MCF 10A (cell line): Measurements from ENCODE around the gene AS3MT. TPM values are rescaled to one million over a fixed set of nuclear protein-coding genes. Genes with fewer than 3 reads are reported as not detected.

Experiments used
- BruUV-seq: library from RNA; stranded (reverse); fragments of 400-500 nt; replicated peaks from 2 replicates; lab custom pipeline; 2021; lab: Mats Ljungman, UMichigan
- CTCF ChIA-PET: fragments of 300-600 bp; sonication (Branson Sonifier 250); formaldehyde crosslinking; extraction: SDS; loops from one replicate; lab custom pipeline; 2021; ENCODE audit warnings: antibody characterized with exemption, inconsistent platforms; lab: Yijun Ruan, JAX
- POLR2A ChIA-PET: fragments of 300-600, 350-650 bp; sonication (Branson Sonifier 250); formaldehyde crosslinking; extraction: SDS; loops from one replicate; lab custom pipeline; 2020; ENCODE audit warnings: antibody characterized with exemption, inconsistent platforms; lab: Yijun Ruan, JAX
- DNase-seq: peaks from one replicate; pipeline ENCODE4 v3.0.0-alpha.2; 2018; ENCODE audit not compliant: unreplicated experiment
- H3K27ac Mint-ChIP-seq: one replicate; pipeline ENCODE4 v1.8.0; 2022; ENCODE audit warnings: mild to moderate bottlenecking, low read depth, mixed read lengths; ENCODE audit not compliant: unreplicated experiment
- H3K27me3 Mint-ChIP-seq: one replicate; pipeline ENCODE4 v1.8.0; 2022; ENCODE audit warnings: mixed read lengths; ENCODE audit not compliant: insufficient read depth, unreplicated experiment
- H3K36me3 Mint-ChIP-seq: one replicate; pipeline ENCODE4 v1.8.0; 2022; ENCODE audit warnings: mild to moderate bottlenecking, moderate library complexity, mixed read lengths; ENCODE audit not compliant: insufficient read depth, unreplicated experiment
- H3K4me1 Mint-ChIP-seq: one replicate; pipeline ENCODE4 v1.8.0; 2022; ENCODE audit warnings: mixed read lengths; ENCODE audit not compliant: insufficient read depth, unreplicated experiment
- H3K4me3 Mint-ChIP-seq: one replicate; pipeline ENCODE4 v1.8.0; 2022; ENCODE audit warnings: mild to moderate bottlenecking, moderate library complexity, mixed read lengths; ENCODE audit not compliant: unreplicated experiment
- H3K9me3 Mint-ChIP-seq: one replicate; pipeline ENCODE4 v1.8.0; 2022; ENCODE audit warnings: mixed read lengths; ENCODE audit not compliant: unreplicated experiment
- intact Hi-C: fragments of 100-400 bp; cut with micrococcal nuclease; formaldehyde crosslinking; loops from 2 replicates; pipeline ENCODE4 v1.14.1; 2022
- total RNA-seq: library from RNA; stranded (reverse); gene quantifications from 2 replicates; pipeline ENCODE4 v1.2.3, GENCODE V29; 2022
- TF ChIP-seq, protein P1 (sequence below): fragments of 200-600 bp; IDR thresholded peaks from one replicate; pipeline ENCODE4 v1.8.0; 2022; ENCODE audit warnings: antibody characterized with exemption, mild to moderate bottlenecking; ENCODE audit not compliant: unreplicated experiment

Gene AS3MT
- total RNA-seq, 1 experiment from 2014 or later, result 0.26 TPM

DNA sequence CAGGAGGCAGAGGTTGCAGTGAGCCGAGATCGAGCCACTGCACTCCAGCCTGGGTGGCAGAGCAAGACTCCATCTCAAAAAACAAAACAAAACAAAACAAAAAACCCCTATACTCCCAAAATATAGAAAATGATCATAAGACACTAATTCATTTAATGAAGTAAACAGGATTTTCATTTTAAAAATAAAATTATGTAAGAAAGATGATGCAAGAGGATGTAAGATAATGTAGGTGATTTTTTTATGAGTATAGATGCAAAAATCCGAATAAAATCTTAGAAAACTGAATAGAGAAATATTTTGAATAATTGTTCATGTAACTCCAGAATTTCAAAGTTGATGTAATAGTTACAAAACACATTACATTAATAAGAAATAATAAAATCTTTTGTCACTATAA, 3.6 kb upstream of the AS3MT start:
- no peak for DNase-seq
- intact Hi-C loops, result no loop called here
- H3K9me3 Mint-ChIP-seq, result no peaks in the 10 kb centered on the region
- ChIA-PET CTCF (interaction anchor here (2.5 kb wide), 1 partner anchor 35 kb away, joined by 14 read pairs; no protein-coding TSS in a partner anchor), POLR2A (interaction anchor here (0.8 kb wide), 1 partner anchor 11 kb away, joined by 3 read pairs; no protein-coding TSS in a partner anchor)
- TF ChIP-seq, protein P1, sequence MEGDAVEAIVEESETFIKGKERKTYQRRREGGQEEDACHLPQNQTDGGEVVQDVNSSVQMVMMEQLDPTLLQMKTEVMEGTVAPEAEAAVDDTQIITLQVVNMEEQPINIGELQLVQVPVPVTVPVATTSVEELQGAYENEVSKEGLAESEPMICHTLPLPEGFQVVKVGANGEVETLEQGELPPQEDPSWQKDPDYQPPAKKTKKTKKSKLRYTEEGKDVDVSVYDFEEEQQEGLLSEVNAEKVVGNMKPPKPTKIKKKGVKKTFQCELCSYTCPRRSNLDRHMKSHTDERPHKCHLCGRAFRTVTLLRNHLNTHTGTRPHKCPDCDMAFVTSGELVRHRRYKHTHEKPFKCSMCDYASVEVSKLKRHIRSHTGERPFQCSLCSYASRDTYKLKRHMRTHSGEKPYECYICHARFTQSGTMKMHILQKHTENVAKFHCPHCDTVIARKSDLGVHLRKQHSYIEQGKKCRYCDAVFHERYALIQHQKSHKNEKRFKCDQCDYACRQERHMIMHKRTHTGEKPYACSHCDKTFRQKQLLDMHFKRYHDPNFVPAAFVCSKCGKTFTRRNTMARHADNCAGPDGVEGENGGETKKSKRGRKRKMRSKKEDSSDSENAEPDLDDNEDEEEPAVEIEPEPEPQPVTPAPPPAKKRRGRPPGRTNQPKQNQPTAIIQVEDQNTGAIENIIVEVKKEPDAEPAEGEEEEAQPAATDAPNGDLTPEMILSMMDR, result no peak
- no peaks in the 10 kb centered on the region for H3K4me1 Mint-ChIP-seq
- no peak overlapping the region for H3K27ac Mint-ChIP-seq
- peaks cover 24% of the 10 kb centered on the region for H3K36me3 Mint-ChIP-seq
- no peaks in the 10 kb centered on the region for H3K27me3 Mint-ChIP-seq
- no peak overlapping the region for H3K4me3 Mint-ChIP-seq
- no TSS peak for BruUV-seq

DNA sequence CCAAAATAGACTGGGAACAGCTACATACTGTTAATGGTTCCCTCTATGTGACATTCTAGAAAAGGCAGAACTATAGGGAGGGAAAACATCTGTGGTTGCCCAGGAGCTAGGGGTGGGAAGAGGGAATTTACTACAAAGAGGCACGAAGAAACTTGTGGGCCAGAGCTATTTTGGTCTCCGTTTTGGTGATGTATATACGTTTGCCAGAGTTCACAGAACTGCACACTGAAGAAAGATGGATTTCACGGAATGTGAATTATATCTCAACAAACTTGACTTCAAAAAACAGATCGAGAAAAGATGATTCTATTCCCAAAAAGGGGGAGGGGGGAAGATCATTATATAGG, 386 bp upstream of the AS3MT start:
- H3K4me3 Mint-ChIP-seq, result no peak overlapping the region
- BruUV-seq, result no TSS peak
- no peaks in the 10 kb centered on the region for H3K27me3 Mint-ChIP-seq
- intact Hi-C loops, result no loop called here
- H3K27ac Mint-ChIP-seq, result no peak overlapping the region
- H3K9me3 Mint-ChIP-seq, result no peaks in the 10 kb centered on the region
- no peaks in the 10 kb centered on the region for H3K4me1 Mint-ChIP-seq
- TF ChIP-seq, protein P1, result no peak
- ChIA-PET POLR2A (interaction anchor here (0.7 kb wide), 2 partner anchors 18 to 133 kb away, joined by 3 read pairs; no protein-coding TSS in a partner anchor), CTCF (no interaction called here)
- DNase-seq, result no peak
- peaks cover 10% of the 10 kb centered on the region for H3K36me3 Mint-ChIP-seq

DNA sequence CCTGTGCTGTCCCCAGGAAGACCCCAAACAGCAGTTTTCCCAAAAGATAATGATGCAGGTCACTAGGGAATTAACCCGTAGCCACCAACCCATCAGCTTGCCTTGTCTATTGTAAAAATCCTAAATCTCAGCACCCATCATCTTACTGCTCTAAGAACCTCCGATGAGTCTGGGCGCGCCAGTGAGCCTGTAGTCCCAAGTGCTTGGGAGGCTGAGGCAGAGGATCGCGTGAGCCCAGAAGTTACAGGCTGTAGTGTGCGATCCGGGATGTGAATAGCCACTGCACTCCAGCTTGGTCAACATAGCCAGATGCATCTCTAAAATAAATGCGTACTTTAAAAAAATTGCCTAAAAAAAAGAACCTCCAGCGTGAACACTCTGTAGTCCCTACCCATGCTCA, 951 bp downstream of the AS3MT start:
- peaks cover 10% of the 10 kb centered on the region for H3K36me3 Mint-ChIP-seq
- H3K4me3 Mint-ChIP-seq, result no peak overlapping the region
- BruUV-seq, result no TSS peak
- TF ChIP-seq, protein P1, result no peak
- H3K9me3 Mint-ChIP-seq, result no peaks in the 10 kb centered on the region
- no peaks in the 10 kb centered on the region for H3K4me1 Mint-ChIP-seq
- no peak overlapping the region for H3K27ac Mint-ChIP-seq
- POLR2A ChIA-PET, result no interaction called here
- CTCF ChIA-PET, result interaction anchor here (0.6 kb wide), 1 partner anchor 127 kb away, joined by 3 read pairs; no protein-coding TSS in a partner anchor
- intact Hi-C loops, result no loop called here
- DNase-seq, result no peak
- no peaks in the 10 kb centered on the region for H3K27me3 Mint-ChIP-seq

DNA sequence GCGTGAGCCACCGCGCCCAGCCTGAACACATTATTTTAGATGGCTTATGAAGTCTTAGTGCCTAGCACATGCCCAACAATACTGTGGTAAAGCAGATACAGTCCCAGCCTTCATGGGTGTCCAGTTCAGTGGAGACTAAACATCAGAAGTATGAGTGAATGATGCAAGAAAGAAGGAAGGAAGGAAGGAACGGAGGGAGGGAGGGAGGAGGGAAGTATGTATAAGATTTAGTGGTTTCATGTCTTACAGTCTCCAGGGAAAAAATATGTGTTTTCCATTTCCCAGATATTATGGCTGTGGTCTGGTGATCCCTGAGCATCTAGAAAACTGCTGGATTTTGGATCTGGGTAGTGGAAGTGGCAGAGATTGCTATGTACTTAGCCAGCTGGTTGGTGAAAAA, 2.9 kb downstream of the AS3MT start:
- TF ChIP-seq, protein P1, result no peak
- CTCF ChIA-PET, result interaction anchor here (0.7 to 1.6 kb wide), 4 partner anchors 10 to 119 kb away, joined by 3 to 4 read pairs (median 3); no protein-coding TSS in a partner anchor
- Mint-ChIP-seq H3K9me3 (no peaks in the 10 kb centered on the region), H3K27ac (no peak overlapping the region), H3K4me3 (no peak overlapping the region), H3K4me1 (no peaks in the 10 kb centered on the region), H3K36me3 (peaks cover 10% of the 10 kb centered on the region), H3K27me3 (no peaks in the 10 kb centered on the region)
- intact Hi-C loops, result no loop called here
- POLR2A ChIA-PET, result interaction anchor here (0.6 kb wide), 1 partner anchor 483 kb away, joined by 3 read pairs; no protein-coding TSS in a partner anchor
- no TSS peak for BruUV-seq
- no peak for DNase-seq
